ENCODE data around the gene C9orf43.

- no peak for TF ChIP-seq POLR2AphosphoS5 (IDR thresholded peaks at IDR 0.05; ENCODE audit: low read depth)
- no peak for TF ChIP-seq EZH2 (IDR thresholded peaks at IDR 0.05; ENCODE audit: low read depth, unreplicated experiment)
- no peak for TF ChIP-seq CTCF (conservative IDR thresholded peaks at IDR 0.05; ENCODE audit: low read depth in 2 of 2)
- no peak for TF ChIP-seq EZH2phosphoT487 (IDR thresholded peaks at IDR 0.05; ENCODE audit: unreplicated experiment)
- no peak for TF ChIP-seq JUNB (IDR thresholded peaks at IDR 0.05; ENCODE audit: unreplicated experiment)
- no peak for TF ChIP-seq CREB1 (CRISPR knock-in tag; IDR thresholded peaks at IDR 0.05; ENCODE audit: low read depth)
- TF ChIP-seq REST (IDR thresholded peaks at IDR 0.05; ENCODE audit: unreplicated experiment) = no peak
These were observed 13.3 kb upstream of the C9orf43 start for GRCh38 chr9:113397203-113397631.
